T-cell (primary cell): Measurements from ENCODE around the gene CIC. TPM values are rescaled to one million over a fixed set of nuclear protein-coding genes. Genes with fewer than 3 reads are reported as not detected.
"Not testable (repeated sequence)": the region's sequence is repeated elsewhere in the genome, so short reads cannot be mapped to it uniquely, and the experiment has no call there.

Experiments used
- ATAC-seq, 4 experiments: fragments of 200-7000 bp in 3 of 4; fragments of 150-1000 bp in 1 of 4; cut with Tn5 transposase; replicated peaks in 1 of 4; 1 replicate in 3 of 4; 2 replicates in 1 of 4; pipeline ENCODE4 v1.10.0; 2021; ENCODE audit warnings: moderate library complexity in 3 of 4, mild to moderate bottlenecking in 2 of 4, moderate number of reproducible peaks in 1 of 4
- CTCF ChIA-PET, 2 donors: fragments of 300-600 bp; sonication (Branson Sonifier 250); formaldehyde crosslinking; loops; one replicate each; lab custom pipeline; 2022; ENCODE audit warnings: antibody characterized with exemption in 2 of 2; lab: Charles Lee
- POLR2A ChIA-PET, 2 donors: fragments of 300-600 bp; sonication (Branson Sonifier 250); formaldehyde crosslinking; loops; one replicate each; lab custom pipeline; 2022; ENCODE audit warnings: antibody characterized with exemption in 2 of 2; lab: Charles Lee
- DNase-seq, 35 experiments: peaks; one replicate each; pipeline versions ENCODE4 v3.0.0 to v3.0.0-alpha.2; 2013 to 2023
- H3K27ac ChIP-seq: one replicate; pipeline ENCODE4 v1.5.1; 2013; ENCODE audit warnings: low read length
- H3K27me3 ChIP-seq, 2 experiments: replicated peaks in 1 of 2; 1 replicate in 1 of 2; 2 replicates in 1 of 2; pipeline versions ENCODE4 v1.6.1 to v1.7.0; 2013; ENCODE audit warnings: low read length in 1 of 2, mixed read lengths in 1 of 2; ENCODE audit not compliant: control insufficient read depth in 2 of 2, insufficient read depth in 2 of 2; ENCODE audit errors: extremely low read depth in 1 of 2
- H3K36me3 ChIP-seq, 2 donors: 1 replicate in 1 of 2; 2 replicates in 1 of 2; pipeline versions ENCODE4 v1.6.1 to v1.7.0; 2013; ENCODE audit warnings: low read length in 1 of 2; ENCODE audit not compliant: control insufficient read depth in 2 of 2, insufficient read depth in 1 of 2; ENCODE audit errors: extremely low read depth in 1 of 2
- H3K4me1 ChIP-seq, 2 experiments: 1 replicate in 1 of 2; 2 replicates in 1 of 2; pipeline versions ENCODE4 v1.6.1 to v1.7.0; 2013; ENCODE audit warnings: low read length in 2 of 2, mixed read lengths in 1 of 2; ENCODE audit not compliant: insufficient read depth in 2 of 2, control insufficient read depth in 1 of 2; ENCODE audit errors: extremely low read depth in 1 of 2
- H3K4me3 ChIP-seq, 2 donors: 1 replicate in 1 of 2; 2 replicates in 1 of 2; pipeline versions ENCODE4 v1.5.1 to v1.7.0; 2013; ENCODE audit warnings: mild to moderate bottlenecking in 2 of 2, low read length in 1 of 2, moderate library complexity in 1 of 2; ENCODE audit not compliant: control insufficient read depth in 1 of 2; ENCODE audit errors: extremely low read depth in 1 of 2
- H3K9me3 ChIP-seq: 2 replicates; pipeline ENCODE4 v1.7.0; 2013
- H3K27ac Mint-ChIP-seq, 2 donors: one replicate each; pipeline ENCODE4 v1.8.0; 2020 to 2021; ENCODE audit warnings: mild to moderate bottlenecking in 2 of 2, mixed read lengths in 2 of 2
- H3K27me3 Mint-ChIP-seq, 2 donors: one replicate each; pipeline ENCODE4 v1.8.0; 2021 to 2022; ENCODE audit warnings: mixed read lengths in 2 of 2
- H3K36me3 Mint-ChIP-seq: one replicate; pipeline ENCODE4 v1.8.0; 2021; ENCODE audit warnings: mixed read lengths
- H3K4me1 Mint-ChIP-seq, 3 donors: one replicate each; pipeline ENCODE4 v1.8.0; 2020 to 2022; ENCODE audit warnings: mixed read lengths in 3 of 3, mild to moderate bottlenecking in 1 of 3
- H3K4me3 Mint-ChIP-seq, 3 donors: one replicate each; pipeline ENCODE4 v1.8.0; 2020 to 2022; ENCODE audit warnings: mild to moderate bottlenecking in 3 of 3, mixed read lengths in 3 of 3, moderate library complexity in 3 of 3
- H3K9me3 Mint-ChIP-seq, 3 donors: one replicate each; pipeline ENCODE4 v1.8.0; 2020 to 2022; ENCODE audit warnings: mixed read lengths in 3 of 3
- WGBS: methylation state at CpG from one replicate; pipeline ENCODE4 v1.1.5; 2013; ENCODE audit warnings: missing lambda C conversion rate; ENCODE audit not compliant: insufficient coverage; 5-methylcytosine and 5-hydroxymethylcytosine counted together
- total RNA-seq, 35 experiments: library from RNA in 6 of 35; stranded (reverse) in 6 of 35; fragments of 120-200 nt in 1 of 35; gene quantifications; one replicate each; pipeline versions ENCODE4 v1.2.1 to v1.2.4 and lab custom pipeline; 2013 to 2026

Gene CIC
- total RNA-seq, 5 donors from 2014 or later (not counting 1 experiment from before 2014, with no cell fraction given): 93.9 to 110 (median 104) TPM

- Mint-ChIP-seq H3K27ac (peak overlapping the region; percentile 92 to 96), H3K4me1 (peaks cover 26 to 38% (median 37%) of the 10 kb centered on the region in 3 donors), H3K27me3 (peaks cover 0 to 2% of the 10 kb centered on the region in 2 donors), H3K36me3 (no peaks in the 10 kb centered on the region), H3K9me3 (no peaks in the 10 kb centered on the region), H3K4me3 (peak overlapping the region; percentile 86 to 95 (median 90))
- Histone ChIP-seq H3K36me3 (peaks cover 0 to 13% of the 10 kb centered on the region in 2 donors), H3K4me3 (peak overlapping the region; percentile 87 to 98), H3K4me1 (peaks cover 30 to 44% of the 10 kb centered on the region in 2 experiments), H3K27ac (peak overlapping the region; percentile 90), H3K27me3 (peaks cover 0 to 5% of the 10 kb centered on the region in 2 experiments), H3K9me3 (no peaks in the 10 kb centered on the region)
- WGBS: 0% methylated on average over 6 of the region's 71 CpGs
- ATAC-seq (peak; percentile 40 to 44 (median 42)), DNase-seq (peak in 31 of 35 experiments; percentile 38 to 70 (median 54))
- ChIA-PET POLR2A (interaction anchor here in 1 of 2 donors (1.2 kb wide), 1 partner anchor 17 kb away, joined by 3 read pairs; no protein-coding TSS in a partner anchor), CTCF (no interaction called here)
Measured at GRCh38 chr19:42253245-42254088, 15.6 kb upstream of the CIC start.

- no peaks in the 10 kb centered on the region for H3K9me3 Mint-ChIP-seq
- H3K27ac Mint-ChIP-seq: peak overlapping the region in 1 of 2 donors; percentile 66
- H3K4me3 Mint-ChIP-seq: peak overlapping the region; percentile 74 to 95 (median 75)
- ChIA-PET CTCF (no interaction called here), POLR2A (no interaction called here)
- H3K27me3 Mint-ChIP-seq: peaks cover 0 to 2% of the 10 kb centered on the region in 2 donors
- ATAC-seq (peak; percentile 53 to 60 (median 57)), DNase-seq (peak; percentile 58 to 86 (median 72))
- H3K4me3 ChIP-seq: peak overlapping the region; percentile 87 to 98
- under 1% methylated on average over 44 of the region's 70 CpGs for WGBS
- H3K36me3 ChIP-seq: peaks cover 0 to 9% of the 10 kb centered on the region in 2 donors
- peak overlapping the region; percentile 90 for H3K27ac ChIP-seq
- peaks cover 26 to 38% (median 37%) of the 10 kb centered on the region in 3 donors for H3K4me1 Mint-ChIP-seq
- peaks cover 0 to 5% of the 10 kb centered on the region in 2 experiments for H3K27me3 ChIP-seq
- H3K36me3 Mint-ChIP-seq: no peaks in the 10 kb centered on the region
- H3K4me1 ChIP-seq: peaks cover 30 to 44% of the 10 kb centered on the region in 2 experiments
- H3K9me3 ChIP-seq: no peaks in the 10 kb centered on the region
Measured at GRCh38 chr19:42254089-42254849, 14.8 kb upstream of the CIC start.

GRCh38 chr19:42254850-42255765, 13.9 kb upstream of the CIC start, which contains the start of gene ERF:
ERF (minus strand) TSS chr19:42255128; CDS start chr19:42254999, 129 bp downstream.
- Mint-ChIP-seq H3K9me3 (no peaks in the 10 kb centered on the region), H3K27ac (peak within 1 kb of the TSS; percentile 23 to 72), H3K27me3 (peaks cover 0 to 2% of the 10 kb centered on the region in 2 donors), H3K4me1 (peaks cover 26 to 36% (median 33%) of the 10 kb centered on the region in 3 donors), H3K36me3 (no peaks in the 10 kb centered on the region), H3K4me3 (peak within 1 kb of the TSS; percentile 74 to 95 (median 75))
- Histone ChIP-seq H3K27me3 (peaks cover 0 to 5% of the 10 kb centered on the region in 2 experiments), H3K9me3 (no peaks in the 10 kb centered on the region), H3K4me3 (peak within 1 kb of the TSS; percentile 87 to 98), H3K27ac (peak within 1 kb of the TSS; percentile 90), H3K36me3 (peaks cover 0 to under 1% of the 10 kb centered on the region in 2 donors), H3K4me1 (peaks cover 30 to 44% of the 10 kb centered on the region in 2 experiments)
- POLR2A ChIA-PET: interaction anchor here (0.7 to 0.9 kb wide), 2 partner anchors 15 to 16 kb away, joined by 4 to 5 read pairs; no protein-coding TSS in a partner anchor
- WGBS: under 1% methylated on average over 36 of the region's 75 CpGs
- CTCF ChIA-PET: no interaction called here
- DNase-seq (peak; percentile 86 to 98 (median 91)), ATAC-seq (peak; percentile 74 to 81 (median 76))

- H3K36me3 ChIP-seq: no peaks in the 10 kb centered on the region
- POLR2A ChIA-PET: interaction anchor here in 1 of 2 donors (0.9 kb wide), 1 partner anchor 15 kb away, joined by 5 read pairs; no protein-coding TSS in a partner anchor
- Mint-ChIP-seq H3K4me3 (peak overlapping the region; percentile 74 to 95 (median 75)), H3K36me3 (no peaks in the 10 kb centered on the region), H3K9me3 (no peaks in the 10 kb centered on the region), H3K27ac (peak overlapping the region; percentile 32 to 72), H3K27me3 (peaks cover 0 to 2% of the 10 kb centered on the region in 2 donors), H3K4me1 (peaks cover 24 to 29% (median 26%) of the 10 kb centered on the region in 3 donors)
- ATAC-seq: no peak
- peak in 1 of 35 experiments; percentile 34 for DNase-seq
- no peaks in the 10 kb centered on the region for H3K9me3 ChIP-seq
- H3K4me1 ChIP-seq: peaks cover 24 to 36% of the 10 kb centered on the region in 2 experiments
- 27% methylated on average over 20 of the region's 38 CpGs for WGBS
- H3K27ac ChIP-seq: peak overlapping the region; percentile 72
- peak overlapping the region; percentile 59 to 72 for H3K4me3 ChIP-seq
- peaks cover 0 to 5% of the 10 kb centered on the region in 2 experiments for H3K27me3 ChIP-seq
- CTCF ChIA-PET: interaction anchor here in 1 of 2 donors (0.7 kb wide), 1 partner anchor 1627 kb away, joined by 3 read pairs; no protein-coding TSS in a partner anchor
Measured at GRCh38 chr19:42255766-42256745, 13.0 kb upstream of the CIC start.

- H3K9me3 Mint-ChIP-seq, H3K36me3 Mint-ChIP-seq, H3K9me3 ChIP-seq, DNase-seq, H3K27me3 Mint-ChIP-seq, H3K27ac Mint-ChIP-seq, H3K27me3 ChIP-seq, H3K4me3 Mint-ChIP-seq, H3K27ac ChIP-seq, H3K4me3 ChIP-seq, ATAC-seq, H3K36me3 ChIP-seq, CTCF ChIA-PET: not testable (repeated sequence)
- peaks cover 8 to 18% of the 10 kb centered on the region in 2 experiments for H3K4me1 ChIP-seq
- POLR2A ChIA-PET: interaction anchor here in 1 of 2 donors (0.5 kb wide), 2 partner anchors 9 to 62 kb away, joined by 5 to 10 read pairs; no protein-coding TSS in a partner anchor
- H3K4me1 Mint-ChIP-seq: peaks cover 9 to 13% (median 11%) of the 10 kb centered on the region in 3 donors
- WGBS: 100% methylated on average over 2 of the region's 3 CpGs
Measured at GRCh38 chr19:42257842-42258241, 11.2 kb upstream of the CIC start.
